Hematopoietic multipotent progenitor cell treated with erythropoietin and hydrocortisone succinate and interleukin-3 and kit ligand, for 8 days (in vitro differentiated cells): Measurements from ENCODE around the gene MEF2A.
"Not testable (repeated sequence)": the region's sequence is repeated elsewhere in the genome, so short reads cannot be mapped to it uniquely, and the experiment has no call there.

ENCODE experiments used
- DNase-seq: peaks from one replicate; pipeline ENCODE4 v3.0.0-alpha.2; 2015

MEF2A gene

GRCh38 chr15:99651023-99651807, 85.4 kb downstream of the MEF2A start:
- no peak for DNase-seq

- DNase-seq: no peak
Measured at GRCh38 chr15:99656205-99656604, 90.4 kb downstream of the MEF2A start.

DNA sequence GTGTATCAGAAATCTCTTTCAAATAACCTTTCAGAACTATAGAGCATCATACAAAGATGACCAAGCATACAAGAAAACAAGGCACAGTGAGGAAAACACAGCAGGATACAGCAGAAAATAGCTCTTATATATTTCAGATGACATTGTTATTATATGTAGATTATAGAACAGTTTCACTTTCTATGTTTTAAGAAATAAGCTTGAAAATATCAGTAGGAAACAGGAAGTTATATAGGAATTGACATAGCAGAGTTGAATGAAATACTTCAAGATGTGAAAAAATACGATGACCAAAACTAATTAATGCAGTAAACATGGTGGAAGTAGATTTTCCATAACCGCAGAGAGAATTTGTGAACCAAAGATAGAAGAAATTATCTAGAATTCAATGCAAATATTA, 92.2 kb downstream of the MEF2A start:
- no peak for DNase-seq

- DNase-seq: no peak
Measured at GRCh38 chr15:99662903-99663302, 97.1 kb downstream of the MEF2A start.

GRCh38 chr15:99666073-99666472, 100.3 kb downstream of the MEF2A start:
- DNase-seq: not testable (repeated sequence)

DNA sequence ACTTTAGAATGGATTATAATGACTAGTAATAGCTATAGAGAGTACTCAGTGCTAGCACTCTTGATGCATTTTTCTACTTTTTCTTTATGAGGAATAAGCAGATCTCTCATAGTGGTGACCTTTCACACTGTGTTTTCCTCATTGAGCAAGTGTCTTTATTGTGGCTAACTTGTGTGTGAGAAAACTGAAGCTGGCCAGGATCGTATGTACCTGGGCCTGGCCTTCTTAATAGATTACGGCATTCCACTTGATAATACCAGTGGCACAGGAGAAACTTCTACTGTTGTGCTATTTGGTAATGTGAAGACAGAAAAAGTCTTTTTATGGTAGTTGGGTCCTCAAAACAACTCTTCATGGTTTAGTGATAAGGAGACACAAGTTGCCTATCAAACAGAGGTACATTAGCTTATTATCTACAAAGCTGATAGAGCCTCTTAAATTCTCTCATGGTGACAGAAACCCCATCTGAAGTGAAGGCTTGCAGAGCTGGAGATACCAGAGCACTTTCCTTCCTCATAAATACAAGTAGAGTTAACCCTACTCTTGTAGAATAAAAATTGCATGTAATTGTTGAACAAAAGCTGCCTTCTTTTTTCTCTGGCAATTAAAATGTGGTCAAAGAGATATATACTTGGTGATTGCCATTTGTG, 102.9 kb downstream of the MEF2A start:
- peak; percentile 7 for DNase-seq

- DNase-seq: no peak
Measured at GRCh38 chr15:99669250-99669649, 103.5 kb downstream of the MEF2A start.

GRCh38 chr15:99671926-99672635, 106.3 kb downstream of the MEF2A start:
- no peak for DNase-seq

DNA sequence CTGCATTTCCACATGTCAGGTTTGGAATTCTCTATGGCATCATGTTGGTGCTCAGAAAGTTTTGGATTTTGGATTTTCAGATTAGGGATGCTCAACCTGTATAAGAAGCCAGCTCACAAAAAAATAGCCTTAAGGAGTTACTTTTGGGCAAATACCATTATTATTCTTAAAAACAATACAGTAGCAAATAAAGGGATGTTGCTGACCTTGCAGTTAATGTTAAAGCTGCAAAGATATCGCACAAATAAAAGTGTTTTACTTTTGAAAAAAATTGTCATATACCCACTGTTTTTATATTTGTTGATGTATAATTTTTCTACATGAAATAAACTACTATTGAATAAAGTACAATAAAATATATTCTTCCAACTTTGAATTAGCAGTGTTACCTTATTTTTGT, 107.3 kb downstream of the MEF2A start:
- DNase-seq: no peak

DNA sequence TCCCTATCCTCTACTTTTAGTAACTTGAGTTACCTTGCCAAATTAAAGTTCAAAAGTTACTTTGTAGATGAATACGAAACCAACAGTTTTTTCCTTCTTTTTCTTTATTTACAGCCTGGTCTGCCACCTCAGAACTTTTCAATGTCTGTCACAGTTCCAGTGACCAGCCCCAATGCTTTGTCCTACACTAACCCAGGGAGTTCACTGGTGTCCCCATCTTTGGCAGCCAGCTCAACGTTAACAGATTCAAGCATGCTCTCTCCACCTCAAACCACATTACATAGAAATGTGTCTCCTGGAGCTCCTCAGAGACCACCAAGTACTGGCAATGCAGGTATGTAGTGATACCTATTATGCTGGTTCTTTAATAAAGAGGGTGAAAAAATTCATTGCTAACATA, 108.5 kb downstream of the MEF2A start:
- DNase-seq: no peak

GRCh38 chr15:99677540-99678134, 111.9 kb downstream of the MEF2A start:
- DNase-seq: no peak

GRCh38 chr15:99680276-99680675, 114.5 kb downstream of the MEF2A start:
- no peak for DNase-seq

- DNase-seq: no peak
Measured at GRCh38 chr15:99681990-99682389, 116.2 kb downstream of the MEF2A start.

GRCh38 chr15:99682455-99682854, 116.7 kb downstream of the MEF2A start:
- no peak for DNase-seq

GRCh38 chr15:99683000-99683670, 117.4 kb downstream of the MEF2A start:
- DNase-seq: no peak

DNA sequence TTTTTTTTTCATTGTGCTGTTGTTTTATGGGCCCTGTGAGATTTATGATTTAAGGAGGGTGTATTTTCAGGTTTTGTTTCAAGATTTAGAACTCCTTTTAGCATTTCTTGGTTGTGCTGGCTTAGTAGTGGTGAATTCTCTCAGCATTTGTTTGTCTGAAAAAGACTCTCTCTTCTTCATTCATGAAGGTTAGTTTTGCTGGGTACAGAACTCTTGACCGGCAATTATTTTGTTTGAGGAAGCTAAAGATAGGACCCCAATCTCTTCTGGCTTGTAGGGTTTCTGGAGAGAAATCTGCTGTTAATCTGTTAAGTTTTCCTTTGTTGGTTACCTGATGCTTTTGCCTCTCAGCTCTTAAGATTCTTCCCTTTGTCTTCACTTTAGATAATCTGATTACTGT, 120.5 kb downstream of the MEF2A start:
- no peak for DNase-seq

DNA sequence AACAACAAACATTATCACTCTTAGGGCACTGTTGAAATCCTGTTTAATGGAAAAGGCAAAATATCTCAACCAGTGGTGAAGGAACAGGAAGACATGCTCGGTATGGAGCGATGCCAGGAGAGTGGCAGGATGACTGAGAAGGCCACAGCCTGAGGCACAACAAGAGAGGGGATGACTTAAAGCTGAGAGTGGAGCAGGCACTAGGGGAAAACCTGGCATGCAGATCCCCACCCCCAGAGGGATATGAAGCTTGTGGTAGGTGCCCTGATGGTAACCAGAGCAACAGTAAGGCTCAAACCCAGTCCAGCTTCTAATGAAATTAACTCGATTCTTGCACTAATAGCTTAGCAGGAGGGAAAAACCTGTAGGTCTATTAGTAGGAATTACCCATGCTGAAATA, 127.0 kb downstream of the MEF2A start:
- no peak for DNase-seq

DNA sequence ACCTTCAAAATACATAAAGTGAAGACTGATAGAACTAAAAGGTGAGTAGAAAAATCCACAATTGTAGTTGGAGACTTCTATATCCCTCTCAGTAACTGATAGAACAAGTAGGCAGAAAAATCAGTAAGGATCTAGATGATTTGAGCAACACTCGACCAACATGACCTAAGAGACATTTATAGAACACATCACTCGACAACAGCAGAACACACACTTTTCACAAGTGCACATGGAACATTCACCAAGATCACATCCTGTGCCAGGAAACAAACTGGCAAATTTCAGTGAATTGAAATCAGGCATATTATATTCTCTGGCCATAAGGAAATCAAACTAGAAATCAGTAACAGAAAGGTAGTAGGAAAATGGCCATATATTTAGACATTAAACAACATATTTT, 130.3 kb downstream of the MEF2A start:
- no peak for DNase-seq

- DNase-seq: peak; percentile 6
Measured at GRCh38 chr15:99702895-99703602, 137.3 kb downstream of the MEF2A start.

GRCh38 chr15:99703603-99704443, 138.0 kb downstream of the MEF2A start:
- DNase-seq: peak; percentile 81

DNA sequence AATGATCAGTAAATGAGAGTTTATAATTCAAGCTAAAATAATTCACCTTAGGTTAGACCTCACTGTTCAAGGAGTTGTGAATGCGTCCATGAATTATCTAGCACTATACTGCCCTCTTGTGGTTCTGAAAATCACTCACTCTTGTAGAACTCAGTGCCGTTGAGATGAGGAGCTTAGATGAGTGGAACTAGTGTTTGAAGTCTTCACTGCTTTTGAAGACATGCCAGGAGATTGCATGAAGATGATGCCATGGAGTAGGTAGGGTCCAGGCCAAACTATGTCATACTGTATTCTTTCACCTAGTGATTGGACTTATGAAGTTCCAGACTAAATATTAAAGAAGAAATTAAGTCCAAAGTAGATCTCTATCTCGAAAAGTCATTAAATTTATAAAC, 138.7 kb downstream of the MEF2A start:
- peak; percentile 91 for DNase-seq
